Spleen (tissue), 11 donors: ENCODE measurements around the gene CAMTA1. TPM values are rescaled to one million over a fixed set of nuclear protein-coding genes. Genes with fewer than 3 reads are reported as not detected.

ENCODE experiments used
- DNase-seq: peaks from one replicate; pipeline ENCODE4 v3.0.0-alpha.2; 2020
- H3K27ac ChIP-seq, 8 donors: fragments of 200-600 bp; sonication (generic) in 7 of 8; 1 replicate in 4 of 8; 2 replicates in 4 of 8; pipeline versions ENCODE4 v1.5.0 to v1.8.0; 2016 to 2021; ENCODE audit warnings: inconsistent platforms in 4 of 8, mild to moderate bottlenecking in 4 of 8, moderate library complexity in 1 of 8
- H3K27me3 ChIP-seq, 7 donors: fragments of 200-600 bp; sonication (generic) in 6 of 7; replicated peaks in 1 of 7; 1 replicate in 4 of 7; 2 replicates in 3 of 7; pipeline versions ENCODE4 v1.5.0 to v1.8.0; 2016 to 2021; ENCODE audit warnings: inconsistent platforms in 3 of 7, mild to moderate bottlenecking in 1 of 7
- H3K36me3 ChIP-seq, 6 donors: fragments of 200-600 bp; sonication (generic) in 5 of 6; 1 replicate in 4 of 6; 2 replicates in 2 of 6; pipeline versions ENCODE4 v1.5.0 to v1.8.0; 2016 to 2021; ENCODE audit warnings: inconsistent platforms in 2 of 6
- H3K4me1 ChIP-seq, 6 donors: fragments of 200-600 bp; sonication (generic) in 5 of 6; 1 replicate in 3 of 6; 2 replicates in 3 of 6; pipeline versions ENCODE4 v1.5.0 to v1.8.0; 2016 to 2021; ENCODE audit warnings: inconsistent platforms in 3 of 6
- H3K4me3 ChIP-seq, 8 donors: fragments of 200-600 bp; sonication (generic) in 7 of 8; 1 replicate in 4 of 8; 2 replicates in 4 of 8; pipeline versions ENCODE4 v1.5.0 to v1.8.0; 2016 to 2021; ENCODE audit warnings: inconsistent platforms in 4 of 8, mild to moderate bottlenecking in 4 of 8, moderate library complexity in 2 of 8
- H3K9me3 ChIP-seq, 8 donors: fragments of 200-600 bp; sonication (generic) in 7 of 8; 1 replicate in 4 of 8; 2 replicates in 4 of 8; pipeline versions ENCODE4 v1.5.0 to v1.8.0; 2016 to 2021; ENCODE audit warnings: inconsistent platforms in 4 of 8
- POLR2A ChIP-seq, 3 donors: fragments of 450-650 bp; IDR thresholded peaks; one replicate each; pipeline ENCODE4 v1.5.1; 2017; ENCODE audit warnings: antibody characterized with exemption in 3 of 3, mild to moderate bottlenecking in 1 of 3
- POLR2AphosphoS5 ChIP-seq, 3 donors: sonication (generic); formaldehyde crosslinking; IDR thresholded peaks; one replicate each; pipeline ENCODE4 v1.5.1; 2017; ENCODE audit warnings: antibody characterized with exemption in 3 of 3
- WGBS, 5 donors: extraction: QIAGEN DNeasy Blood & Tissue Kit in 3 of 5; methylation state at CpG; one replicate each; pipeline versions ENCODE4 v1.1.5 to v1.1.7; 2013 to 2018; 5-methylcytosine and 5-hydroxymethylcytosine counted together
- intact Hi-C: fragments of 100-400 bp; cut with DNase I; formaldehyde crosslinking; loops from one replicate; pipeline ENCODE4 v1.15.0; 2023; ENCODE audit warnings: low total_unique reads
- polyA plus RNA-seq, 3 donors: library from polyadenylated mRNA; stranded (reverse); fragments of 200-250 nt; gene quantifications; one replicate each; pipeline ENCODE4 v1.2.1, GENCODE V29; 2013
- total RNA-seq, 7 donors: library from RNA; depleted of rRNA in 3 of 7; stranded (reverse); fragments of >200 nt in 3 of 7; fragmentation: NEBNext Ultra II Directional in 4 of 7; extraction: Animal tissue kit (Norgen Biotek cat#: 25700) in 4 of 7; gene quantifications; one replicate each; pipeline versions ENCODE4 v1.1.0 to v1.2.1, GENCODE V29; 2016 to 2021
- TF ChIP-seq, protein P1 (sequence below), 11 experiments: fragments of 200-600 bp in 7 of 11; fragments of 450-650 bp in 4 of 11; sonication (generic) in 4 of 11; IDR thresholded peaks in 8 of 11; conservative IDR thresholded peaks in 3 of 11; 1 replicate in 7 of 11; 2 replicates in 4 of 11; pipeline versions ENCODE4 v1.4.0 to v1.8.0; 2016 to 2021; ENCODE audit warnings: antibody characterized with exemption in 11 of 11, inconsistent platforms in 4 of 11, mild to moderate bottlenecking in 1 of 11
- donor health status: healthy with polysubstance abuse.
- donor health status: DM: no; HTN: no; CAD: no; lungs with moderate emphysema.
- donor health status: DM: no; HTN: no; CAD: no.
- donor health status: Bipolar disorder and iron deficiency.
- donor health status: healthy.
- donor health status: DM: no; HTN: no; CAD: no.
- donor health status: DM: yes; HTN: yes; CAD: no.

CAMTA1 gene
- total and polyA plus RNA-seq, 10 donors = 53.0 to 106 (median 77.3) TPM

DNA sequence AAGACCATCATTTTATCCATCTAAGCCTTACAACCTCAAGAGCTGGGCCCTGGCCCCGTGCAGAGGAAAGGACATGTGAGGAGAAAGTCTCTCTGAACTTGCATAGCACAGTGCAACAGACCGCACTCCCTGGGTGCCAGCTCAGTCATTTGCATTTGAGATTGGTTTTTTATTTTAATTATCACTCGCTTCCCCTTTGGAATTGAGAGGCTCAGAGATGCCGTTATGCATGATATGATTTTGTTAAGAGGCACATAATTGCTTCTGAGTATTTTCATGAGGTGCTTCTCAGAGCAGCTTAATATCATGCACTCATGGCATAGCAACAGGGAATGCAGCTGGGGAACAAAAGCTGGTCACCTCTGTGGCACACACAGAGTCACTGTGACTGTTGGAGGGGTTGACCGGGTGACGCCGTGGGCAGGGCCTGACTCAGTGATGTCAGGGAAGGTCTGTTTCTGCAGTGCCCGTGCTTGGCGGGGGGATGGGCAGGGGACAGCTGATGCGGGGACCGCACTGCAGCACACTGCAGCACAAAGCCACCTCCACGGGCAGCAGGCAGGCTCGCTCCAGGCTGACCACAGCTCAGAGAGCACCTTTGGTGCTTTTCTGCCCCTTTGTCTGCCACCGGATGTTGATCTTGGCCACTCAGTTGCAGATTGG, 942.7 kb downstream of the CAMTA1 start:
- 81 to 92% (median 87%) methylated on average over 14 of the region's 14 CpGs for WGBS, 5 donors
- peak overlapping the region in 2 of 8 donors; percentile 71 to 73 for H3K27ac ChIP-seq

DNA sequence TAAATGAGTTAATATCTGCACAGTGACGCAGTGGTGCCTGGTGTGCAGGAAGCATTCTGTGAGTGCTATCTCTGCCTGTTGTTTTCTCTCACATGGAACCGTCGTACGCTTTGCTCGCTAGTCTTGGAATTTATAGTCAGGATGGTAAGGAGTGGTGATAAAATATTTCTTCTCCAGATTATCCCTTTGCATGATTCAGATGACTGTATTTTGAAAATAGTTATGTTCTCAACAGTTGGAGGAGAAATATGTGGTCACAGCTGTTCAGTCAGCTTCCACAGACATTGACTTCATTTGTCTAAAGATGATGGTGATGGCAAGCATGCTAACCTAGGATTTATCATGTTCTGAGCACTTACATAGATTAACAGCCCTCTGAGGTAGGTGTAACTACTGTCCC, 944.5 kb downstream of the CAMTA1 start:
- intact Hi-C loops = no loop called here

More for the DNA sequence above, 942.7 kb downstream of the CAMTA1 start:
- Histone ChIP-seq H3K27me3 (no peaks in the 10 kb centered on the region), H3K4me3 (no peak overlapping the region), H3K36me3 (no peaks in the 10 kb centered on the region), H3K9me3 (no peaks in the 10 kb centered on the region), H3K4me1 (peaks cover 0 to 48% (median 24%) of the 10 kb centered on the region in 6 donors)
- no peak for DNase-seq
- intact Hi-C loops = no loop called here
- TF ChIP-seq POLR2A (IDR thresholded peaks at IDR 0.05) = no peak
- TF ChIP-seq, protein P1, sequence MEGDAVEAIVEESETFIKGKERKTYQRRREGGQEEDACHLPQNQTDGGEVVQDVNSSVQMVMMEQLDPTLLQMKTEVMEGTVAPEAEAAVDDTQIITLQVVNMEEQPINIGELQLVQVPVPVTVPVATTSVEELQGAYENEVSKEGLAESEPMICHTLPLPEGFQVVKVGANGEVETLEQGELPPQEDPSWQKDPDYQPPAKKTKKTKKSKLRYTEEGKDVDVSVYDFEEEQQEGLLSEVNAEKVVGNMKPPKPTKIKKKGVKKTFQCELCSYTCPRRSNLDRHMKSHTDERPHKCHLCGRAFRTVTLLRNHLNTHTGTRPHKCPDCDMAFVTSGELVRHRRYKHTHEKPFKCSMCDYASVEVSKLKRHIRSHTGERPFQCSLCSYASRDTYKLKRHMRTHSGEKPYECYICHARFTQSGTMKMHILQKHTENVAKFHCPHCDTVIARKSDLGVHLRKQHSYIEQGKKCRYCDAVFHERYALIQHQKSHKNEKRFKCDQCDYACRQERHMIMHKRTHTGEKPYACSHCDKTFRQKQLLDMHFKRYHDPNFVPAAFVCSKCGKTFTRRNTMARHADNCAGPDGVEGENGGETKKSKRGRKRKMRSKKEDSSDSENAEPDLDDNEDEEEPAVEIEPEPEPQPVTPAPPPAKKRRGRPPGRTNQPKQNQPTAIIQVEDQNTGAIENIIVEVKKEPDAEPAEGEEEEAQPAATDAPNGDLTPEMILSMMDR (IDR thresholded peaks at IDR 0.05 in 8 of 11, conservative IDR thresholded peaks at IDR 0.05 in 3 of 11) = no peak
- TF ChIP-seq POLR2AphosphoS5 (IDR thresholded peaks at IDR 0.05) = no peak

DNA sequence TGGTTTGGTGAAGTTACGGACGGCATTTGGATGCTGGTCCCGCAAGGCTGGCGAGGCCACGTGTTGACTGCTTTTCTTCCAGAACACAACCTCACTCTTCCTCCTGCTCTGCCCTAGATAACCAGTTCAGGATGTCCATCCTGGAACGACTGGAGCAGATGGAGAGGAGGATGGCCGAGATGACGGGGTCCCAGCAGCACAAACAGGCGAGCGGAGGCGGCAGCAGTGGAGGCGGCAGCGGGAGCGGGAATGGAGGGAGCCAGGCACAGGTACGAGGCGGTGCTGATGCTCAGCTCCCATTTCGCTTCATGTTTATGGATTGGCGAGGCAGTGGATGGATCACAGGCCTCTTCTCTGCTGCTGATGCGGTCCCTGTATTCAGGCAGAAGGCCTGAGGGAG, 947.1 kb downstream of the CAMTA1 start:
- Histone ChIP-seq H3K4me3 (no peak overlapping the region), H3K27ac (no peak overlapping the region), H3K4me1 (peaks cover 0 to 31% (median 10%) of the 10 kb centered on the region in 6 donors), H3K9me3 (no peaks in the 10 kb centered on the region), H3K27me3 (no peaks in the 10 kb centered on the region), H3K36me3 (peaks cover 0 to 5% (median 0%) of the 10 kb centered on the region in 6 donors)
- WGBS, 5 donors = 87 to 95% (median 89%) methylated on average over 19 of the region's 19 CpGs
- TF ChIP-seq POLR2AphosphoS5 (IDR thresholded peaks at IDR 0.05) (no peak), POLR2A (IDR thresholded peaks at IDR 0.05) (no peak)
- TF ChIP-seq, protein P1 (IDR thresholded peaks at IDR 0.05 in 8 of 11, conservative IDR thresholded peaks at IDR 0.05 in 3 of 11) = no peak
- intact Hi-C loops = no loop called here
- DNase-seq = no peak

More for the DNA sequence above, 944.5 kb downstream of the CAMTA1 start:
- Histone ChIP-seq H3K36me3 (no peaks in the 10 kb centered on the region), H3K9me3 (no peaks in the 10 kb centered on the region), H3K4me3 (no peak overlapping the region), H3K27ac (no peak overlapping the region), H3K4me1 (peaks cover 0 to 44% (median 24%) of the 10 kb centered on the region in 6 donors), H3K27me3 (no peaks in the 10 kb centered on the region)
- no peak for DNase-seq
- WGBS, 5 donors = 94 to 96% (median 96%) methylated on average over 5 of the region's 5 CpGs
- TF ChIP-seq, protein P1 (IDR thresholded peaks at IDR 0.05 in 8 of 11, conservative IDR thresholded peaks at IDR 0.05 in 3 of 11) = no peak
- TF ChIP-seq POLR2AphosphoS5 (IDR thresholded peaks at IDR 0.05) (no peak), POLR2A (IDR thresholded peaks at IDR 0.05) (no peak)

DNA sequence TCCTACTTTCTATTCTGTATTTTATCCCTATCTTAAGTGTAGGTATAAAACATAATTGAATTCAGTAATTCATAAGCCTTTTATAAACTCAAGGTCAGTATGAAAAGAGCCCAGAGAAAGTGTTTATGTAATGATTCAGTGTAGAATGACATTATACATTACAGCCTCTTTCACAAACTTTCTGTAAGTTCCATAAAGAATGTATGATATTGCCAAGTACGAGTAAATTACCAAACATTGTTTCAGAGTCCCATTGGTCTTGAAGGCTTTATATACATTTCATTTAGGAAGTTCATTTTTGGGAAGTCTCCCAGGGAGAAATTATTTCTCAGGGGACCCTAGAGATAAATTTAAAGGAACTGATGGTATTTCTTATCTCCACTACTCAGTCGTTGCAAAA, 948.0 kb downstream of the CAMTA1 start:
- 26 to 66% (median 50%) methylated on average over 2 of the region's 2 CpGs for WGBS, 5 donors
- H3K27me3 ChIP-seq = no peaks in the 10 kb centered on the region
- H3K4me1 ChIP-seq = peaks cover 0 to 21% (median 5%) of the 10 kb centered on the region in 6 donors
- DNase-seq = no peak
- H3K36me3 ChIP-seq = peaks cover 0 to 15% (median 0%) of the 10 kb centered on the region in 6 donors
- intact Hi-C loops = no loop called here
- H3K9me3 ChIP-seq = no peaks in the 10 kb centered on the region
- TF ChIP-seq, protein P1 (IDR thresholded peaks at IDR 0.05 in 8 of 11, conservative IDR thresholded peaks at IDR 0.05 in 3 of 11) = no peak
- no peak for TF ChIP-seq POLR2AphosphoS5 (IDR thresholded peaks at IDR 0.05)
- TF ChIP-seq POLR2A (IDR thresholded peaks at IDR 0.05) = no peak
- H3K27ac ChIP-seq = no peak overlapping the region
- H3K4me3 ChIP-seq = no peak overlapping the region
